Measurements from ENCODE around the gene WDR93.
"Not testable (repeated sequence)": the region's sequence is repeated elsewhere in the genome, so short reads cannot be mapped to it uniquely, and the experiment has no call there.

Gene WDR93

GRCh38 chr15:89783861-89784685, 93.5 kb downstream of the WDR93 start:
- ChIA-PET POLR2A (interaction anchor here (0.5 to 1.5 kb wide), 2 partner anchors 12 to 30 kb away, joined by 3 to 5 read pairs; no protein-coding TSS in a partner anchor), CTCF (interaction anchor here (1.0 to 1.8 kb wide), 7 partner anchors 12 to 315 kb away, joined by 3 to 7 read pairs (median 3); no protein-coding TSS in a partner anchor)
- no peak for DNase-seq
- no peak overlapping the region for H3K27ac ChIP-seq (ENCODE audit: insufficient read depth in 1 of 2, low read depth in 1 of 2, low read length in 2 of 2, poor library complexity in 1 of 2, severe bottlenecking in 2 of 2)
- H3K27me3 ChIP-seq (replicated peaks in 2 of 5; ENCODE audit: control insufficient read depth in 4 of 5, insufficient read depth in 5 of 5, low read length in 4 of 5) = no peaks in the 10 kb centered on the region
- WGBS (ENCODE audit: insufficient coverage) = 95% methylated on average over 10 of the region's 15 CpGs
- peaks cover 0 to 27% (median 2%) of the 10 kb centered on the region in 4 experiments for H3K4me1 ChIP-seq (ENCODE audit: control extremely low read depth in 1 of 4, control insufficient read depth in 4 of 4, insufficient read depth in 4 of 4, low read length in 3 of 4)
- H3K4me3 ChIP-seq (ENCODE audit: control insufficient read depth in 1 of 7, extremely low read depth in 1 of 7, insufficient read depth in 4 of 7, low read depth in 2 of 7, low read length in 6 of 7) = no peak overlapping the region
- H3K9me3 ChIP-seq (ENCODE audit: control extremely low read depth in 1 of 5, control insufficient read depth in 4 of 5, insufficient read depth in 2 of 5, low read depth in 1 of 5, low read length in 4 of 5) = peaks cover 0 to 12% (median 7%) of the 10 kb centered on the region in 5 experiments
- H3K36me3 ChIP-seq (ENCODE audit: control insufficient read depth in 4 of 4, insufficient read depth in 4 of 4, low read length in 3 of 4) = peaks cover 2 to 35% (median 20%) of the 10 kb centered on the region in 4 experiments

GRCh38 chr15:89784686-89784960, 94.0 kb downstream of the WDR93 start:
- H3K4me3 ChIP-seq (ENCODE audit: control insufficient read depth in 1 of 7, extremely low read depth in 1 of 7, insufficient read depth in 4 of 7, low read depth in 2 of 7, low read length in 6 of 7) = no peak overlapping the region
- POLR2A ChIA-PET = interaction anchor here (0.5 kb wide), 1 partner anchor 12 kb away, joined by 5 read pairs; no protein-coding TSS in a partner anchor
- CTCF ChIA-PET = interaction anchor here (1.5 to 1.8 kb wide), 2 partner anchors 13 to 90 kb away, joined by 3 to 7 read pairs; no protein-coding TSS in a partner anchor

GRCh38 chr15:89785064-89785773, 94.6 kb downstream of the WDR93 start:
- ChIA-PET POLR2A (interaction anchor here (0.5 kb wide), 1 partner anchor 13 kb away, joined by 5 read pairs; no protein-coding TSS in a partner anchor), CTCF (interaction anchor here (1.5 to 1.8 kb wide), 2 partner anchors 14 to 89 kb away, joined by 3 to 7 read pairs; no protein-coding TSS in a partner anchor)
- 95% methylated on average over 11 of the region's 13 CpGs for WGBS (ENCODE audit: insufficient coverage)
- Histone ChIP-seq H3K27me3 (replicated peaks in 2 of 5; ENCODE audit: control insufficient read depth in 4 of 5, insufficient read depth in 5 of 5, low read length in 4 of 5) (no peaks in the 10 kb centered on the region), H3K4me3 (ENCODE audit: control insufficient read depth in 1 of 7, extremely low read depth in 1 of 7, insufficient read depth in 4 of 7, low read depth in 2 of 7, low read length in 6 of 7) (no peak overlapping the region), H3K4me1 (ENCODE audit: control extremely low read depth in 1 of 4, control insufficient read depth in 4 of 4, insufficient read depth in 4 of 4, low read length in 3 of 4) (peaks cover 0 to 26% (median 2%) of the 10 kb centered on the region in 4 experiments), H3K9me3 (ENCODE audit: control extremely low read depth in 1 of 5, control insufficient read depth in 4 of 5, insufficient read depth in 2 of 5, low read depth in 1 of 5, low read length in 4 of 5) (peaks cover 0 to 12% (median 7%) of the 10 kb centered on the region in 5 experiments), H3K36me3 (ENCODE audit: control insufficient read depth in 4 of 4, insufficient read depth in 4 of 4, low read length in 3 of 4) (peaks cover 4 to 42% (median 23%) of the 10 kb centered on the region in 4 experiments), H3K27ac (ENCODE audit: insufficient read depth in 1 of 2, low read depth in 1 of 2, low read length in 2 of 2, poor library complexity in 1 of 2, severe bottlenecking in 2 of 2) (no peak overlapping the region)
- DNase-seq = no peak

More at GRCh38 chr15:89784686-89784960, 94.0 kb downstream of the WDR93 start:
- Histone ChIP-seq H3K36me3 (ENCODE audit: control insufficient read depth in 4 of 4, insufficient read depth in 4 of 4, low read length in 3 of 4) (peaks cover 2 to 39% (median 22%) of the 10 kb centered on the region in 4 experiments), H3K27ac (ENCODE audit: insufficient read depth in 1 of 2, low read depth in 1 of 2, low read length in 2 of 2, poor library complexity in 1 of 2, severe bottlenecking in 2 of 2) (no peak overlapping the region), H3K27me3 (replicated peaks in 2 of 5; ENCODE audit: control insufficient read depth in 4 of 5, insufficient read depth in 5 of 5, low read length in 4 of 5) (no peaks in the 10 kb centered on the region), H3K9me3 (ENCODE audit: control extremely low read depth in 1 of 5, control insufficient read depth in 4 of 5, insufficient read depth in 2 of 5, low read depth in 1 of 5, low read length in 4 of 5) (peaks cover 0 to 12% (median 7%) of the 10 kb centered on the region in 5 experiments), H3K4me1 (ENCODE audit: control extremely low read depth in 1 of 4, control insufficient read depth in 4 of 4, insufficient read depth in 4 of 4, low read length in 3 of 4) (peaks cover 0 to 27% (median 2%) of the 10 kb centered on the region in 4 experiments)
- no peak for DNase-seq
- 100% methylated on average over 6 of the region's 7 CpGs for WGBS (ENCODE audit: insufficient coverage)

GRCh38 chr15:89785774-89786140, 95.1 kb downstream of the WDR93 start:
- Histone ChIP-seq H3K27me3 (replicated peaks in 2 of 5; ENCODE audit: control insufficient read depth in 4 of 5, insufficient read depth in 5 of 5, low read length in 4 of 5) (no peaks in the 10 kb centered on the region), H3K27ac (ENCODE audit: insufficient read depth in 1 of 2, low read depth in 1 of 2, low read length in 2 of 2, poor library complexity in 1 of 2, severe bottlenecking in 2 of 2) (no peak overlapping the region), H3K9me3 (ENCODE audit: control extremely low read depth in 1 of 5, control insufficient read depth in 4 of 5, insufficient read depth in 2 of 5, low read depth in 1 of 5, low read length in 4 of 5) (peaks cover 0 to 12% (median 7%) of the 10 kb centered on the region in 5 experiments), H3K4me3 (ENCODE audit: control insufficient read depth in 1 of 7, extremely low read depth in 1 of 7, insufficient read depth in 4 of 7, low read depth in 2 of 7, low read length in 6 of 7) (no peak overlapping the region), H3K4me1 (ENCODE audit: control extremely low read depth in 1 of 4, control insufficient read depth in 4 of 4, insufficient read depth in 4 of 4, low read length in 3 of 4) (peaks cover 0 to 20% (median 2%) of the 10 kb centered on the region in 4 experiments), H3K36me3 (ENCODE audit: control insufficient read depth in 4 of 4, insufficient read depth in 4 of 4, low read length in 3 of 4) (peaks cover 7 to 47% (median 26%) of the 10 kb centered on the region in 4 experiments)
- no peak for DNase-seq
- ChIA-PET CTCF (interaction anchor here (1.5 kb wide), 1 partner anchor 89 kb away, joined by 3 read pairs; no protein-coding TSS in a partner anchor), POLR2A (no interaction called here)

- no CpG with 5 or more reads among the region's 3 CpGs for WGBS (ENCODE audit: insufficient coverage)
- peaks cover 11 to 68% (median 41%) of the 10 kb centered on the region in 4 experiments for H3K36me3 ChIP-seq (ENCODE audit: control insufficient read depth in 4 of 4, insufficient read depth in 4 of 4, low read length in 3 of 4)
- CTCF ChIA-PET = interaction anchor here (1.0 to 1.8 kb wide), 2 partner anchors 27 to 87 kb away, joined by 3 to 6 read pairs; no protein-coding TSS in a partner anchor
Measured at GRCh38 chr15:89787944-89788343, 97.3 kb downstream of the WDR93 start.

GRCh38 chr15:89788585-89788984, 98.0 kb downstream of the WDR93 start:
- POLR2A ChIA-PET = interaction anchor here (0.6 kb wide), 1 partner anchor 10 kb away, joined by 3 read pairs; no protein-coding TSS in a partner anchor
- Histone ChIP-seq H3K36me3 (ENCODE audit: control insufficient read depth in 4 of 4, insufficient read depth in 4 of 4, low read length in 3 of 4) (peaks cover 11 to 72% (median 45%) of the 10 kb centered on the region in 4 experiments), H3K9me3 (ENCODE audit: control extremely low read depth in 1 of 5, control insufficient read depth in 4 of 5, insufficient read depth in 2 of 5, low read depth in 1 of 5, low read length in 4 of 5) (peaks cover 0 to 12% (median 7%) of the 10 kb centered on the region in 5 experiments)
- not testable (repeated sequence) for DNase-seq; H3K27me3 ChIP-seq (replicated peaks in 2 of 5; ENCODE audit: control insufficient read depth in 4 of 5, insufficient read depth in 5 of 5, low read length in 4 of 5); H3K4me1 ChIP-seq (ENCODE audit: control extremely low read depth in 1 of 4, control insufficient read depth in 4 of 4, insufficient read depth in 4 of 4, low read length in 3 of 4); H3K4me3 ChIP-seq (ENCODE audit: control insufficient read depth in 1 of 7, extremely low read depth in 1 of 7, insufficient read depth in 4 of 7, low read depth in 2 of 7, low read length in 6 of 7); H3K27ac ChIP-seq (ENCODE audit: insufficient read depth in 1 of 2, low read depth in 1 of 2, low read length in 2 of 2, poor library complexity in 1 of 2, severe bottlenecking in 2 of 2)
- 100% methylated on average over 2 of the region's 4 CpGs for WGBS (ENCODE audit: insufficient coverage)
- CTCF ChIA-PET = interaction anchor here (1.0 to 1.8 kb wide), 2 partner anchors 28 to 86 kb away, joined by 3 to 6 read pairs; no protein-coding TSS in a partner anchor

More at GRCh38 chr15:89787944-89788343, 97.3 kb downstream of the WDR93 start:
- POLR2A ChIA-PET = interaction anchor here (0.6 kb wide), 1 partner anchor 11 kb away, joined by 3 read pairs; no protein-coding TSS in a partner anchor
- Histone ChIP-seq H3K27me3 (replicated peaks in 2 of 5; ENCODE audit: control insufficient read depth in 4 of 5, insufficient read depth in 5 of 5, low read length in 4 of 5) (no peaks in the 10 kb centered on the region), H3K4me1 (ENCODE audit: control extremely low read depth in 1 of 4, control insufficient read depth in 4 of 4, insufficient read depth in 4 of 4, low read length in 3 of 4) (peaks cover 0 to 2% (median 0%) of the 10 kb centered on the region in 4 experiments), H3K27ac (ENCODE audit: insufficient read depth in 1 of 2, low read depth in 1 of 2, low read length in 2 of 2, poor library complexity in 1 of 2, severe bottlenecking in 2 of 2) (no peak overlapping the region), H3K9me3 (ENCODE audit: control extremely low read depth in 1 of 5, control insufficient read depth in 4 of 5, insufficient read depth in 2 of 5, low read depth in 1 of 5, low read length in 4 of 5) (peaks cover 0 to 12% (median 7%) of the 10 kb centered on the region in 5 experiments), H3K4me3 (ENCODE audit: control insufficient read depth in 1 of 7, extremely low read depth in 1 of 7, insufficient read depth in 4 of 7, low read depth in 2 of 7, low read length in 6 of 7) (no peak overlapping the region)
- DNase-seq = peak in 2 of 3 donors; percentile 37 to 57
